Measurements from ENCODE around the gene TAP2. TPM values are rescaled to one million over a fixed set of nuclear protein-coding genes. Genes with fewer than 3 reads are reported as not detected.

Gene TAP2
- total RNA-seq: 22.1 and 28.9 TPM in 2 replicates

GRCh38 chr6:32838114-32838958 is at the start of gene TAP2:
TSS of gene TAP2 (minus strand) at chr6:32838739. CDS start at chr6:32838233, 506 bp downstream.

GRCh38 chr6:32853541-32854375 is 15.2 kb upstream of the TAP2 start, which contains the start of the genes PSMB9 and TAP1:
TSS of gene PSMB9 (plus strand) at chr6:32854192. CDS start at chr6:32854230, 38 bp downstream.
TSS of gene TAP1 (minus strand) at chr6:32853704. CDS start at chr6:32853636, 68 bp downstream.

GRCh38 chr6:32843979-32844838 is 5.7 kb upstream of the TAP2 start, which contains the start of gene PSMB8:
TSS of gene PSMB8 (minus strand) at chr6:32844047. CDS start at chr6:32843996, 51 bp downstream.

DNA sequence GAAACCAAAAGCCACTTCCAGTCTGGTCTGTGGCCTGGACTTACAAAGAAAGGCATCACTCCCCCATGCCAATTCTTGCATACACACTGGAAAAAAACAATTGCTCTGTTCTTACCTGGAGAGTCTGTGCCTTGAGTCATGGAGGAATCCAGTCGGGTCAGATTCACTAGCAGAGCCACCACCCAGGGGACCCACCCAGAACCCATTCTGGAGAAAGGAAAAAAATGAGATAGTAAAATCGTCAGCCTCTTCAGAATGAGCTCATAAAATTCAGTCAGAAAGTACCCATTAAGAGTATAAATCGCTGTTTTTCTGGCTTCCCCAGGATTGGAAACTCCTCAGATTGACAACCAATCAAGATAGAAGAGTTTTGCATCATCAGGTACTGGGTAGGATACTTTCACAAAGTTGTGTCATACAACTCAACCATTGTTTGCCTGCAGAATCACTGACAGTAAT is 21.8 kb downstream of the TAP2 start, which contains the start of gene HLA-DOB:
HLA-DOB (minus strand) TSS at position 257 of the 459 bp plus-strand sequence; CDS start at position 206, 51 bp downstream.

Other genes starting within 250 kb of the TAP2 start
- 0.16 TPM in 1 of 2 replicates, not detected in the other for gene HLA-DRB1, start 248.9 kb downstream of the TAP2 start, total RNA-seq
- 0.16 TPM in 1 of 2 replicates, not detected in the other for gene HLA-DQA1, start 201.3 kb downstream of the TAP2 start, total RNA-seq
- not detected in 2 replicates for gene HLA-DQB1, start 172.1 kb downstream of the TAP2 start, total RNA-seq
- not detected in 2 replicates for gene HLA-DQA2, start 97.3 kb downstream of the TAP2 start, total RNA-seq
- not detected in 2 replicates for gene HLA-DQB2, start 75.2 kb downstream of the TAP2 start, total RNA-seq
- gene HLA-DOB, start 21.7 kb downstream of the TAP2 start, total RNA-seq: 0.32 and 1.5 TPM in 2 replicates
- gene PSMB8, start 5.3 kb upstream of the TAP2 start, total RNA-seq: 71.3 and 74.7 TPM in 2 replicates
- gene TAP1, start 15.0 kb upstream of the TAP2 start, total RNA-seq: 31.8 and 34.8 TPM in 2 replicates
- gene PSMB9, start 15.5 kb upstream of the TAP2 start, total RNA-seq: 48.1 and 49.2 TPM in 2 replicates
- 0.09 and 0.79 TPM in 2 replicates for gene HLA-DMB, start 102.3 kb upstream of the TAP2 start, total RNA-seq
- gene HLA-DMA, start 114.4 kb upstream of the TAP2 start, total RNA-seq: 4.6 and 5.3 TPM in 2 replicates
- gene BRD2, start 129.9 kb upstream of the TAP2 start, total RNA-seq: 43.8 and 55.0 TPM in 2 replicates
- gene HLA-DOA, start 170.9 kb upstream of the TAP2 start, total RNA-seq: under 0.01 TPM in 1 of 2 replicates, not detected in the other
- gene HLA-DPA1, start 234.9 kb upstream of the TAP2 start, total RNA-seq: 2.4 TPM in 1 of 2 replicates, not detected in the other
- 3.5 and 10.4 TPM in 2 replicates for gene HLA-DPB1, start 237.3 kb upstream of the TAP2 start, total RNA-seq